SH-SY5Y (cell line): ENCODE results near the gene UNG.

Experiments
- GATA2 ChIP-seq: IDR thresholded peaks from 2 replicates; pipeline ENCODE4 v1.6.1; 2011; ENCODE audit warnings: mild to moderate bottlenecking, low read depth, low read length
- GATA3 ChIP-seq: IDR thresholded peaks from 2 replicates; pipeline ENCODE4 v1.6.1; 2011; ENCODE audit warnings: low read depth, mild to moderate bottlenecking, low read length, moderate library complexity

Gene UNG

GRCh38 chr12:109109746-109110350 lies 12.5 kb downstream of the UNG start:
- no peak for TF ChIP-seq GATA2
- no peak for TF ChIP-seq GATA3

- TF ChIP-seq GATA3: no peak
- no peak for TF ChIP-seq GATA2
Measured at GRCh38 chr12:109110988-109111495, 13.6 kb downstream of the UNG start.

GRCh38 chr12:109112720-109113465 lies 15.5 kb downstream of the UNG start:
- TF ChIP-seq GATA2 (no peak), GATA3 (no peak)

GRCh38 chr12:109113661-109114321 lies 16.4 kb downstream of the UNG start:
- no peak for TF ChIP-seq GATA2
- no peak for TF ChIP-seq GATA3

- no peak for TF ChIP-seq GATA3
- TF ChIP-seq GATA2: no peak
Measured at GRCh38 chr12:109114644-109115043, 17.2 kb downstream of the UNG start.

GRCh38 chr12:109115404-109115757 lies 18.0 kb downstream of the UNG start:
- TF ChIP-seq GATA2: no peak
- TF ChIP-seq GATA3: no peak

- TF ChIP-seq GATA2 (peak; percentile 83), GATA3 (peak; percentile 66; the same call in 1 of the 2 replicates)
Measured at GRCh38 chr12:109115758-109116610, 18.6 kb downstream of the UNG start, which contains the start of gene ACACB. TSS of gene ACACB (plus strand) at chr12:109116587. CDS start at chr12:109139406, 22,819 bp downstream.

- TF ChIP-seq GATA3 (no peak), GATA2 (no peak)
Measured at GRCh38 chr12:109116611-109116949, 19.2 kb downstream of the UNG start.

- no peak for TF ChIP-seq GATA2
- no peak for TF ChIP-seq GATA3
Measured at GRCh38 chr12:109120095-109120494, 22.7 kb downstream of the UNG start.

GRCh38 chr12:109120557-109120956 lies 23.2 kb downstream of the UNG start:
- TF ChIP-seq GATA2: no peak
- TF ChIP-seq GATA3: no peak

- TF ChIP-seq GATA3 (no peak), GATA2 (no peak)
Measured at GRCh38 chr12:109121346-109121880, 24.0 kb downstream of the UNG start.

GRCh38 chr12:109124878-109125648 lies 27.7 kb downstream of the UNG start:
- TF ChIP-seq GATA3 (no peak), GATA2 (no peak)

- no peak for TF ChIP-seq GATA3
- TF ChIP-seq GATA2: no peak
Measured at GRCh38 chr12:109125791-109126190, 28.4 kb downstream of the UNG start.
